HG03571 (cell line): ENCODE data around the gene PARD3B.

Experiments used
- ATAC-seq: cut with Tn5 transposase; IDR thresholded peaks from one replicate; pipeline ENCODE4 v1.9.1; 2021; ENCODE audit not compliant: unreplicated experiment

Gene PARD3B

GRCh38 chr2:205439621-205440020, 894.3 kb downstream of the PARD3B start:
- no peak for ATAC-seq

GRCh38 chr2:205441524-205441923, 896.2 kb downstream of the PARD3B start:
- no peak for ATAC-seq

- ATAC-seq, result no peak
Measured at GRCh38 chr2:205448189-205448588, 902.9 kb downstream of the PARD3B start.

DNA sequence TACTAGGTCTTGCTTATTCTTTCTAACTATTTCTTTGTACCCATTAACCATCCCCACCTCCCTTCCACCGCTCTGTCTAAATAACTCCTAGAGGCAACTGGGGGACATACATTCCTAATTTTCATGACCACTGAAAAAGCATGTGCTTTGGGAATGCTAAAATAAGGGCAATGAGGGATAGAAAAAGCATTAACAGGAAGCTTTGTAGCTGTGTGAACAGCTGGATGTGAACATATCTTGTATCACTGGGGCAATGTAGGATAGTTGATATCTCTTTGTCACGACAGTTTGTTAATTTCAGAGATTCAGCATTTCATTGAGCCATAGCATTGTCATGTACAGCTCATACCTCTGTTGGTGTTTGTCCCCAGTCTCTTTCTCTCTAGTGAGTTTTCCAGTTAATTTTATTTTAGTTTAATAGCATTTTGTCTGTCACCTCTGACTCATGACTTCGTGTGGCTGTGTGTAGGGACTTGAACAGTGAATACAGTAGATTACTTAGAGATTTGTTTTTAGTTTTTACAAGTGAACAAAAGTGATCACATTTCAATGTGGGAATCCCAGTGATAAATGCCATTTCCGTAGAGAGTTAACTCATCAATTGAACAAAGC, 906.7 kb downstream of the PARD3B start:
- no peak for ATAC-seq

DNA sequence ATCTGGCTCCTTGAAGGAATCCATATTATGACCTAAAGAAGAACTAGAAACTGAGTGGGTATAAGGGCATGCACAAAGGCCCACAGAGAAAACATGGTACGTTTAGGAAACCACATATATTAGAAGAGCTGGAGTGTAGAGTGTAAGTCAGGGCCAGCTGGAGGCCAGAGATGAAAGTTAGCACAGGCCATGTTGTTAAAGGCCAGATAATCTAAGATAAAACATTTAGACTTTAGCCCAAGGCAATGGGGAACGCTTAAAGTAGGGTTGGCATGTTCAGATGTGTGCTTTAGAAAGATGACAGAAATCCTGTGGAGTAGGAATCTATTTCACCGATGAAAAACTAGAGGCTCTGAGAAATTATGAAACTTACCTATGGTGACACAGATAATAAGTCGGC, 907.9 kb downstream of the PARD3B start:
- no peak for ATAC-seq

GRCh38 chr2:205456682-205457081, 911.4 kb downstream of the PARD3B start:
- no peak for ATAC-seq

DNA sequence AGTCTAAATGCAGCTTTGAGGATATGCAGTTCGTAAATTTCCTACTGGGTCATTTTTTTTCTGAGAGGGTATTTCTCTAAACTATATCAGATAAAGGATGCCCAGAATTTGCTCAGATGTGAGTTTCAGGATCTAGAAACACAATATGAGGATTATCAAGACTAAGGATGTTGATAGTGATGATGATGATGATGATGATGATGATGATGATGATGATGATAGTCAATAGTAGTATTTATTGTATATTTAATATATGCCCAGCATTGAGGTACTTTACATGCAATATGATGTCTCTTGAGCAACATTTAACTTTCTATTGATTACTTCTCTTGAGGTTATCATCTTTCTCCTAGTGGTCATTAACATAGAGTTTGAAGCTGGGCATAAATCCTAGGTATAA, 914.9 kb downstream of the PARD3B start:
- no peak for ATAC-seq

DNA sequence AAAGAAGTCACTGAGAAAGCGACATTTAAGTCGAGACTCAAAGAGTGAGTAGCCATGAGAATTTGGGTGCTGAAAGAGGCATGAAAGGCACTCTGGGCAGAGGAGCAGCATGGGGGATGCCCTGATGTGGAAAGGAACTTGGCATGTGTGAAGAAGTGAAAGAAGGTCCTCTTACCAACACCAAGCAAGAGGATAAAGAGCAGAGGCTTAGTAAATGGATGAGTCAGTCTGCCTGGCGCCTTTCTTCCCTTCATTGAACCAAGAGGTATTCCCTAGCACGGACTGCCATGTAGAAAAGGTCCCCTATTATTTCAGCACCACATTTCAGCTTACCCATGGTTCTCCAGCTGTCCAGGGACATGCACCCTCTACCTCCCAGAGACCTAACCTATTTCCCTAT, 915.9 kb downstream of the PARD3B start:
- no peak for ATAC-seq

GRCh38 chr2:205461678-205462665, 916.7 kb downstream of the PARD3B start:
- ATAC-seq, result no peak

GRCh38 chr2:205462681-205463345, 917.5 kb downstream of the PARD3B start:
- no peak for ATAC-seq

DNA sequence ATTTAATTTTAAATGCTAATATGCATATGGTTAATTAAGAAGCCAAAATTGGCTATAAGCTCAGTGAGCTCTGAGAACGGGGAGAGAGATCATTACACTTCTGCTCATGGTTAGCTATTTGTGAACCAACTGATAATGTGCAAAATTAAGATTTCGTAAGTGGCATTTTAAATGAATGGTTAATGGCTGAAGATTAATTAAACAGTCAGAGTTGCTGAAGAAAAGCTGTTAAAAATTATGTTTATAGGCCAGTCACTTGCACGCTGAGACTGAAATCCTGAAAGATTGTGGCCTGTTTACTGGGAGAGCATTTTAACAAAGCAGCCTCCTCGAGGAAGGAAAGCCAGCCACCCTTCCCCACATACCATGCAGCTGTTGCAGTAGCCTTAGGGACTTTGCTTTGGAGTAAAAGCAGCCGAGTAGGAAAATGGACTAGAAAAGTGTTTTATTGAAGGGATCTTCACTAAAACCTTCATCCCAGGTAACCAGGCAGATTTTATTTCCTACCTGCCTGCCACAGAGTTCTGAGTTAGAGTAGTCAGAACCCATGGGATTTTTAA, 918.3 kb downstream of the PARD3B start:
- ATAC-seq, result no peak

GRCh38 chr2:205464681-205465080, 919.4 kb downstream of the PARD3B start:
- ATAC-seq, result no peak

- ATAC-seq, result no peak
Measured at GRCh38 chr2:205465791-205466190, 920.5 kb downstream of the PARD3B start.

DNA sequence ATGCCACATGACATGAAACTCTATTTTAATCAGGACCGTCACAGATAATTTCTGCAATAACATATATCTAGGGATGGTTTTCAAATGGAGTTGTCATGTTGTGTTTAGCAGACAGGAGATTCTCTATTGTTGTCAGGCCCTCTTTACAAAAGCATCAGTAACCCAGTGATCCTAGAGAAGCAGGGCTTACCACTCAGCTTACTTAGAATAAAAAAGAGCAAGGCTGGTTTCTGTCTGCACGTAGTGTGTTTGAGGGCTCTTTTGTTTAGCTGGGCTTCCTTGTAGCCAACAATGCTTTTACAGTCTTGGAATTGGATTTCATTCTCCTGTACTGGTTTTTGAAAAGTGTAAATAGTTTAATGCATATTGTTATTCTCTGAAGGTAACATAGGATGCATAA, 926.5 kb downstream of the PARD3B start:
- ATAC-seq, result no peak

DNA sequence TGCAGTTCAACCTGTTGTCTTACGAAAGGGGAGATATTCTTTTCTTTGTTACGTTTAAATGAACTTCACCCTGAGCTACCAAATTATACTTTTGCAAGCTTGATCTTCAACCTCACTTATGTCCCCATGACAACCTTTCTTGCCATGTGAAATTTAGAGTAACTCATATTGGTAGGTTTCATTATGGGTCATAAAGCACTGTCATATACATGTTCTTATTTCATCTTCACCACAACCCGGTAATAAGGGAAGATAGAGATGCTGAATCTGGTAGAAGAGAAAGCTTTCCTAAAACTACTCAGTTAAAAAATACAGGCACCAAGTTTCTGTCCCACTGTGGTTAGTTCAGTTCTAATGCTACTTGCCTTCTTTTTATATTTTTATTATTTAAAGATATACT, 928.5 kb downstream of the PARD3B start:
- no peak for ATAC-seq

DNA sequence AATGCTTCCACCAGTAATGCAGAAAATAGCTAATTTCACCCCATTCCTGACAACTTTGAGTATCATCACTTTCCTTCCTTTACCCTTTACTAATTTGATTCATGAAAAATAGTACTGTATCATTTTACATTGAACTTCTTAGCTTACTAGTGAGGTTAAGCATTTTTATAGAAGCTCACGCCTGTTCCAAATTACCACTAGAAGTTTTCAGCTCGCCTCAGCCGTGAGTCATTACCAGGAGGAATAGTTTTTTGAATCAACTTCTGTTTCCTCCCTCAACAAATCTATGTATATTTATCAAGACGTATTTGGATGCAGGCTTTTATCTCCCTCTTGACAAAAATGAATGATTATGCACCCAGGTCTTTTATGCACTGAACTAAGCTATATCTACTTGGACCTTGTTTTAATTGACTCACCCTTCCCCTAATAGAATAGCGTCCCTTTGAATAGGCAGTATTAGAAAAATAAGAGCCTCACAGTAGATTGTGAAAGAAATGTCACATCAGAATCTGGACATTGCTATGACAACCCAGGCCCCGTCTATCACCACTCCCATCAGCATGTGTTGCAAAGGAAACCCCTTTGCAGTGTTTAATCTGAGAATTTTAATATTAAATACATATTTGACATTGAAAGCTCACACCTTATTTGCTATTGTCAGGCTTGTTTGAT, 929.6 kb downstream of the PARD3B start:
- no peak for ATAC-seq

DNA sequence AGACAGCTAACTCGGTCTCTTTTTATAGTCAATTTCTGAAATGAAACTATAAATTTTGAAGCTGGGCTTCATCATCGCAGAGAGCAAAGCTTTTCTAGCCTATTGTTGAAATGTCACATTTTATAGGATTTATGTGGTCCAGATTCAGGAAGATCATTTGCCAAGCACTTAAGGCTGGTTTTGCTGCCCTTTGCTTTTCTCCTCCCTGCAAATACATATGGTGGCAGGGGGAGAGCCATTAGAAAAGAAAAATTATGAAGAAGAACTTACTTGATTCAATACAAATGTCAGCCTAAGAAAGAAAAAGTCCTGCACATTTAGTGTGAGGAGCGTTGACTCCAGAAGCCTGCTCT, 930.1 kb downstream of the PARD3B start:
- no peak for ATAC-seq

- ATAC-seq, result no peak
Measured at GRCh38 chr2:205477016-205477705, 931.9 kb downstream of the PARD3B start.

GRCh38 chr2:205481861-205482260, 936.6 kb downstream of the PARD3B start:
- ATAC-seq, result no peak

- ATAC-seq, result no peak
Measured at GRCh38 chr2:205482399-205483081, 937.3 kb downstream of the PARD3B start.
